GM23338 (cell line): ENCODE measurements around the gene UST. TPM values are rescaled to one million over a fixed set of nuclear protein-coding genes. Genes with fewer than 3 reads are reported as not detected.

Experiments used
- ATAC-seq: fragments of 200-7000 bp; cut with Tn5 transposase; 3 replicates; pipeline ENCODE4 v1.9.1; 2020
- DNase-seq: peaks from one replicate; pipeline ENCODE4 v3.0.0-alpha.2; 2015; ENCODE audit warnings: low spot score
- H2AFZ ChIP-seq: fragments of 200-600 bp; sonication (generic); 2 replicates; pipeline ENCODE4 v1.8.0; 2016; ENCODE audit warnings: antibody characterized with exemption, mild to moderate bottlenecking, moderate library complexity
- H3F3A ChIP-seq: fragments of 200-600 bp; sonication (generic); replicated peaks from 2 replicates; pipeline ENCODE4 v1.8.0; 2017; ENCODE audit warnings: antibody characterized with exemption, mixed run types, low read depth
- H3K27ac ChIP-seq: fragments of 200-600 bp; sonication (generic); 2 replicates; pipeline ENCODE4 v1.6.1; 2016; ENCODE audit warnings: low read depth
- H3K27me3 ChIP-seq: fragments of 200-600 bp; sonication (generic); 2 replicates; pipeline ENCODE4 v1.8.0; 2016; ENCODE audit warnings: mild to moderate bottlenecking, mixed run types, moderate library complexity; ENCODE audit not compliant: insufficient read depth
- H3K36me3 ChIP-seq: fragments of 200-600 bp; sonication (generic); 2 replicates; pipeline ENCODE4 v1.8.0; 2016; ENCODE audit warnings: mild to moderate bottlenecking; ENCODE audit not compliant: insufficient read depth
- H3K4me1 ChIP-seq: fragments of 200-600 bp; sonication (generic); 2 replicates; pipeline ENCODE4 v1.8.0; 2016; ENCODE audit warnings: mild to moderate bottlenecking, moderate library complexity; ENCODE audit not compliant: insufficient read depth
- H3K4me2 ChIP-seq: fragments of 200-600 bp; sonication (generic); 2 replicates; pipeline ENCODE4 v1.7.1; 2017; ENCODE audit warnings: mixed run types
- H3K4me3 ChIP-seq: fragments of 200-600 bp; sonication (generic); 2 replicates; pipeline ENCODE4 v1.6.1; 2016; ENCODE audit warnings: mixed run types
- H3K79me2 ChIP-seq: fragments of 200-600 bp; sonication (generic); replicated peaks from 2 replicates; pipeline ENCODE4 v1.8.0; 2017; ENCODE audit warnings: mild to moderate bottlenecking; ENCODE audit not compliant: insufficient read depth
- H3K9me2 ChIP-seq: fragments of 200-600 bp; sonication (generic); 2 replicates; pipeline ENCODE4 v1.8.0; 2017; ENCODE audit not compliant: insufficient read depth
- H4K20me1 ChIP-seq: fragments of 200-600 bp; sonication (generic); replicated peaks from 2 replicates; pipeline ENCODE4 v1.8.0; 2017; ENCODE audit warnings: mild to moderate bottlenecking; ENCODE audit not compliant: insufficient read depth
- H3K27ac Mint-ChIP-seq: 2 replicates; pipeline ENCODE4 v1.8.0; 2020; ENCODE audit warnings: inconsistent platforms, mild to moderate bottlenecking, moderate library complexity, mixed read lengths
- H3K27me3 Mint-ChIP-seq: 3 replicates; pipeline ENCODE4 v1.8.0; 2022; ENCODE audit warnings: low read depth, mild to moderate bottlenecking, moderate library complexity, mixed read lengths, inconsistent platforms; ENCODE audit not compliant: insufficient read depth, poor library complexity
- H3K36me3 Mint-ChIP-seq: 3 replicates; pipeline ENCODE4 v1.8.0; 2021; ENCODE audit warnings: low read depth, mild to moderate bottlenecking, inconsistent platforms, moderate library complexity, mixed read lengths
- H3K4me1 Mint-ChIP-seq: 3 replicates; pipeline ENCODE4 v1.8.0; 2020; ENCODE audit warnings: mild to moderate bottlenecking, inconsistent platforms, mixed read lengths
- H3K4me3 Mint-ChIP-seq: 3 replicates; pipeline ENCODE4 v1.8.0; 2021; ENCODE audit warnings: moderate library complexity, mild to moderate bottlenecking, inconsistent platforms, mixed read lengths
- H3K9me3 Mint-ChIP-seq: 3 replicates; pipeline ENCODE4 v1.8.0; 2020; ENCODE audit warnings: moderate library complexity, mild to moderate bottlenecking, inconsistent platforms, mixed read lengths
- CREB1 ChIP-seq: fragments of 250-450 bp; sonication (Bioruptor Pico); IDR thresholded peaks from 2 replicates; pipeline ENCODE4 v1.5.0; 2020; ENCODE audit warnings: low read depth, mild to moderate bottlenecking, moderate library complexity
- CTCF ChIP-seq, 2 experiments: fragments of 200-600 bp in 1 of 2; sonication (generic) in 1 of 2; conservative IDR thresholded peaks; 2 replicates each; pipeline versions ENCODE4 v1.5.1 to v1.6.1; 2016 to 2017; ENCODE audit warnings: antibody characterized with exemption in 2 of 2, low read depth in 2 of 2, mild to moderate bottlenecking in 2 of 2, moderate library complexity in 1 of 2
- ETS1 ChIP-seq: IDR thresholded peaks from 2 replicates; pipeline ENCODE4 v1.6.1; 2016; ENCODE audit warnings: antibody characterized with exemption
- EZH2 ChIP-seq: fragments of 200-600 bp; sonication (generic); IDR thresholded peaks from one replicate; pipeline ENCODE4 v1.8.0; 2017; ENCODE audit warnings: antibody characterized with exemption, mild to moderate bottlenecking, low read depth; ENCODE audit not compliant: unreplicated experiment
- EZH2phosphoT487 ChIP-seq: fragments of 200-600 bp; sonication (generic); IDR thresholded peaks from one replicate; pipeline ENCODE4 v1.8.1; 2018; ENCODE audit warnings: antibody characterized with exemption; ENCODE audit not compliant: unreplicated experiment
- JUNB ChIP-seq: IDR thresholded peaks from one replicate; pipeline ENCODE4 v1.6.1; 2016; ENCODE audit warnings: antibody characterized with exemption; ENCODE audit not compliant: unreplicated experiment
- NANOG ChIP-seq: IDR thresholded peaks from 2 replicates; pipeline ENCODE4 v1.6.1; 2016; ENCODE audit warnings: antibody characterized with exemption, borderline replicate concordance
- POLR2AphosphoS5 ChIP-seq: IDR thresholded peaks from 2 replicates; pipeline ENCODE4 v1.6.1; 2016; ENCODE audit warnings: antibody characterized with exemption, low read depth
- REST ChIP-seq: IDR thresholded peaks from one replicate; pipeline ENCODE4 v1.6.1; 2018; ENCODE audit warnings: antibody characterized with exemption; ENCODE audit not compliant: unreplicated experiment
- STAT1 ChIP-seq: IDR thresholded peaks from one replicate; pipeline ENCODE4 v1.6.1; 2016; ENCODE audit warnings: antibody characterized with exemption; ENCODE audit not compliant: unreplicated experiment
- ZNF114 ChIP-seq: fragments of 250-450 bp; sonication (Bioruptor Pico); IDR thresholded peaks from 2 replicates; pipeline ENCODE4 v1.5.0; 2020; ENCODE audit warnings: mild to moderate bottlenecking, moderate library complexity
- ZNF331 ChIP-seq: fragments of 250-450 bp; sonication (Bioruptor Pico); IDR thresholded peaks from 2 replicates; pipeline ENCODE4 v1.5.0; 2020; ENCODE audit warnings: low read depth, mild to moderate bottlenecking, moderate library complexity
- ZNF462 ChIP-seq: fragments of 250-450 bp; sonication (Bioruptor Pico); IDR thresholded peaks from 2 replicates; pipeline ENCODE4 v1.5.0; 2020; ENCODE audit warnings: mild to moderate bottlenecking, moderate library complexity
- polyA plus RNA-seq: library from polyadenylated mRNA; unstranded; fragments of >200 nt; fragmentation: Nextera tagmentation; extraction: Ambion mirVana; gene quantifications from 2 replicates; pipeline ENCODE4 v1.2.1, GENCODE V29; 2016
- total RNA-seq: library from RNA; depleted of rRNA; stranded (reverse); fragments of >200 nt; shearing (Covaris generic); gene quantifications from 2 replicates; pipeline ENCODE4 v1.2.3, GENCODE V29; 2014

UST gene
- total and polyA plus RNA-seq, 2 experiments from 2014 or later: 12.6 to 33.0 TPM

GRCh38 chr6:148760568-148761526, 14.0 kb downstream of the UST start:
- Histone ChIP-seq H3K27ac (peak overlapping the region; percentile 42), H3K4me2 (peak overlapping the region; percentile 38; the same call in 1 of the 2 replicates), H3K4me1 (peaks cover 67% of the 10 kb centered on the region), H3F3A (no peaks in the 10 kb centered on the region), H3K79me2 (peaks cover 98% of the 10 kb centered on the region), H2AFZ (no peak overlapping the region), H4K20me1 (peaks cover 35% of the 10 kb centered on the region), H3K36me3 (no peaks in the 10 kb centered on the region), H3K27me3 (no peaks in the 10 kb centered on the region), H3K9me2 (no peaks in the 10 kb centered on the region), H3K4me3 (no peak overlapping the region)
- Mint-ChIP-seq H3K4me3 (no peak overlapping the region; the same call in 2 of the 3 replicates), H3K27ac (peak overlapping the region; percentile 53), H3K36me3 (no peaks in the 10 kb centered on the region), H3K27me3 (peaks cover 10% of the 10 kb centered on the region), H3K4me1 (peaks cover 80% of the 10 kb centered on the region), H3K9me3 (peaks cover 3% of the 10 kb centered on the region; the same call in 1 of the 3 replicates)
- TF ChIP-seq ZNF462 (CRISPR knock-in tag) (no peak), NANOG (no peak), REST (no peak), EZH2 (no peak), CREB1 (no peak), ZNF331 (no peak), CTCF (conservative IDR thresholded peaks at IDR 0.05; ENCODE audit: low read depth in 2 of 2) (no peak), POLR2AphosphoS5 (no peak), JUNB (no peak), EZH2phosphoT487 (no peak), ETS1 (no peak), STAT1 (no peak), ZNF114 (CRISPR knock-in tag) (no peak)
- ATAC-seq: peak; percentile 81
- DNase-seq: peak; percentile 68
